HepG2 (cell line): ENCODE measurements around the gene STX5. TPM values are rescaled to one million over a fixed set of nuclear protein-coding genes. Genes with fewer than 3 reads are reported as not detected.

Experiments
- CEBPB ChIP-seq: IDR thresholded peaks from 2 replicates; pipeline ENCODE4 v1.6.1; 2011; ENCODE audit warnings: low read depth, low read length, improper control_type of control experiment, borderline replicate concordance
- CEBPG ChIP-seq: IDR thresholded peaks from 2 replicates; pipeline ENCODE4 v1.6.1; 2016
- E2F2 ChIP-seq: sonication (generic); formaldehyde crosslinking; IDR thresholded peaks from 2 replicates; pipeline ENCODE4 v1.4.0; 2020; ENCODE audit warnings: missing genetic modification reagents, borderline replicate concordance
- FOXJ3 ChIP-seq: sonication (generic); formaldehyde crosslinking; IDR thresholded peaks from 2 replicates; pipeline ENCODE4 v1.4.0; 2020; ENCODE audit warnings: missing genetic modification reagents, mild to moderate bottlenecking, borderline replicate concordance
- HNF4G ChIP-seq, 2 experiments: sonication (generic) in 1 of 2; formaldehyde crosslinking in 1 of 2; IDR thresholded peaks; 2 replicates each; pipeline versions ENCODE4 v1.4.0 to v1.6.1; 2011 to 2020; ENCODE audit warnings: borderline replicate concordance in 2 of 2, low read depth in 2 of 2, mild to moderate bottlenecking in 2 of 2, low read length in 1 of 2, missing genetic modification reagents in 1 of 2, moderate library complexity in 1 of 2
- NFKB2 ChIP-seq: sonication (generic); formaldehyde crosslinking; IDR thresholded peaks from 2 replicates; pipeline ENCODE4 v1.4.0; 2020; ENCODE audit warnings: missing genetic modification reagents, borderline replicate concordance
- PAXIP1 ChIP-seq: sonication (generic); formaldehyde crosslinking; conservative IDR thresholded peaks from 2 replicates; pipeline ENCODE4 v1.4.0; 2020; ENCODE audit warnings: mild to moderate bottlenecking, missing genetic modification reagents, moderate library complexity
- STAT5B ChIP-seq: sonication (generic); formaldehyde crosslinking; IDR thresholded peaks from 2 replicates; pipeline ENCODE4 v1.4.0; 2020; ENCODE audit warnings: missing genetic modification reagents
- TBP ChIP-seq: sonication (generic); formaldehyde crosslinking; IDR thresholded peaks from 2 replicates; pipeline ENCODE4 v1.5.0; 2020; ENCODE audit warnings: missing genetic modification reagents
- TCF12 ChIP-seq, 2 experiments: fragments of 450-650 bp in 1 of 2; sonication (generic) in 1 of 2; formaldehyde crosslinking in 1 of 2; IDR thresholded peaks; 2 replicates each; pipeline versions ENCODE4 v1.6.1 to v1.8.0; 2017 to 2022; ENCODE audit warnings: antibody characterized with exemption in 1 of 2, mild to moderate bottlenecking in 1 of 2, missing genetic modification reagents in 1 of 2, moderate library complexity in 1 of 2
- TEAD3 ChIP-seq: optimal IDR thresholded peaks from 2 replicates; pipeline ENCODE3; 2016; ENCODE audit warnings: borderline replicate concordance
- YY1 ChIP-seq: IDR thresholded peaks from 2 replicates; pipeline ENCODE4 v1.6.1; 2011; ENCODE audit warnings: low read length, low read depth, moderate library complexity, mild to moderate bottlenecking; ENCODE audit not compliant: insufficient read depth, insufficient replicate concordance
- ZFYVE20 ChIP-seq: sonication (generic); formaldehyde crosslinking; IDR thresholded peaks from 2 replicates; pipeline ENCODE4 v1.8.0; 2023; ENCODE audit warnings: low read depth, mild to moderate bottlenecking, moderate library complexity, missing genetic modification reagents, borderline replicate concordance
- ZHX1 ChIP-seq: sonication (generic); formaldehyde crosslinking; IDR thresholded peaks from 2 replicates; pipeline ENCODE4 v1.8.1; 2022; ENCODE audit warnings: low read depth, mild to moderate bottlenecking, missing genetic modification reagents
- ZMYM2 ChIP-seq: sonication (generic); formaldehyde crosslinking; IDR thresholded peaks from 2 replicates; pipeline ENCODE4 v1.8.0; 2022; ENCODE audit warnings: mild to moderate bottlenecking, missing genetic modification reagents
- ZMYM3 ChIP-seq: sonication (generic); formaldehyde crosslinking; IDR thresholded peaks from 2 replicates; pipeline ENCODE4 v1.5.1; 2020; ENCODE audit warnings: mild to moderate bottlenecking, missing genetic modification reagents
- ZNF275 ChIP-seq: sonication (generic); formaldehyde crosslinking; IDR thresholded peaks from 2 replicates; pipeline ENCODE4 v1.8.0; 2022; ENCODE audit warnings: missing genetic modification reagents, mild to moderate bottlenecking, inconsistent platforms, borderline replicate concordance
- ZNF367 ChIP-seq: sonication (generic); formaldehyde crosslinking; IDR thresholded peaks from 2 replicates; pipeline ENCODE4 v1.4.0; 2020; ENCODE audit warnings: missing genetic modification reagents, borderline replicate concordance
- ZSCAN25 ChIP-seq: sonication (generic); formaldehyde crosslinking; IDR thresholded peaks from 2 replicates; pipeline ENCODE4 v1.8.0; 2022; ENCODE audit warnings: mild to moderate bottlenecking, missing genetic modification reagents
- polyA plus RNA-seq, 8 experiments: library from polyadenylated mRNA; depleted of rRNA in 3 of 8; stranded (reverse) in 7 of 8; unstranded in 1 of 8; fragments of >200 nt; fragmentation: Illumina TruSeq in 4 of 8; extraction: Trizol in 4 of 8; gene quantifications; 2 replicates each; pipeline versions ENCODE4 v1.2.1 to v1.2.3, GENCODE V29; 2011 to 2016; ENCODE audit warnings: low read depth in 4 of 8, missing spikeins in 1 of 8, mixed read lengths in 1 of 8; ENCODE audit not compliant: insufficient read depth in 1 of 8
- total RNA-seq, 5 experiments: library from RNA; depleted of rRNA; stranded (reverse); fragments of >200 nt; fragmentation: Illumina TruSeq; extraction: Trizol; gene quantifications; 2 replicates each; pipeline ENCODE4 v1.2.3, GENCODE V29; 2016; ENCODE audit warnings: low read depth in 1 of 5

STX5 gene
- total and polyA plus RNA-seq, 2 of the 13 experiments (the other 11 are each of a cell fraction or from before 2014, with no cell fraction given), result 26.9 to 30.0 TPM

DNA sequence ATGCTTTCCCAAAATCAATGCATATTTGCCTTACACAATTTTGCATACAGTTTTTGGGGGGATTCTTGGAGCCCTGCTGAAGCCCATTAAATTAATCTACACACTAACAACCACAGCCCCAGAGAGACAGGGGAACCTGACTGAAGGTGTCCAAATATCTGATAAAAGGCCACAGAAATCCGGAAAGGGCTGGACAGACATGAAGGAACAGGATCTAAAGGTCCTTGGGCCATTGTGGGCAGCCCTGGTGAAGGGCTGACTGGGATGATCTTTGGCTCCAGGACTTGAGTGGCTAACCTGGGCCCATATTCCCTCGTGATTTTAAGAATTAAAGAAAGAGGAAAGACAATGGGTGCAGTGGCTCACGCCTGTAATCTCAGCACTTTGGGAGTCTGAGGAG lies 14.3 kb upstream of the STX5 start (continued):
- peak; percentile 69; the same call in 1 of the 2 replicates for TF ChIP-seq HNF4G (IDR thresholded peaks at IDR 0.05; ENCODE audit: borderline replicate concordance, low read depth, low read length)
- TF ChIP-seq HNF4G (CRISPR knock-in tag; IDR thresholded peaks at IDR 0.05; ENCODE audit: borderline replicate concordance, low read depth), result no peak
- no peak for TF ChIP-seq TCF12 (IDR thresholded peaks at IDR 0.05)
- no peak for TF ChIP-seq TCF12 (CRISPR knock-in tag; IDR thresholded peaks at IDR 0.05)
- no peak for TF ChIP-seq FOXJ3 (CRISPR knock-in tag)
- no peak for TF ChIP-seq ZNF367
- TF ChIP-seq E2F2 (CRISPR knock-in tag), result no peak
- no peak for TF ChIP-seq ZMYM2 (CRISPR knock-in tag)
- no peak for TF ChIP-seq ZHX1 (CRISPR knock-in tag)
- no peak for TF ChIP-seq STAT5B (CRISPR knock-in tag)
- TF ChIP-seq CEBPB, result peak; percentile 58; the same call in 1 of the 2 replicates
- no peak for TF ChIP-seq NFKB2 (CRISPR knock-in tag)
- 0 out of 2 replicates have a peak, but pooled peaks have one; percentile 12 for TF ChIP-seq ZMYM3 (CRISPR knock-in tag)
- no peak for TF ChIP-seq YY1
- no peak for TF ChIP-seq ZSCAN25
- TF ChIP-seq TBP (CRISPR knock-in tag), result no peak
- TF ChIP-seq PAXIP1 (CRISPR knock-in tag), result peak; percentile 53
- TF ChIP-seq TEAD3 (CRISPR knock-in tag), result peak; percentile 33
- TF ChIP-seq ZFYVE20 (CRISPR knock-in tag), result no peak
- peak; percentile 74 for TF ChIP-seq CEBPG
- no peak for TF ChIP-seq ZNF275
